Activated CD4-positive, alpha-beta T cell treated with anti-CD3 and anti-CD28 coated beads, Interleukin-2, amount 10 ng/mL, durations not matched to agents 7 days and 5 days (primary cell): ENCODE measurements around the gene RALA. TPM values are rescaled to one million over a fixed set of nuclear protein-coding genes. Genes with fewer than 3 reads are reported as not detected.
"Not testable (repeated sequence)": the region's sequence is repeated elsewhere in the genome, so short reads cannot be mapped to it uniquely, and the experiment has no call there.

Experiments used
- CTCF ChIA-PET: fragments of 350-600 bp; sonication (Branson Sonifier 250); formaldehyde crosslinking; loops from one replicate; lab custom pipeline; 2021; ENCODE audit warnings: antibody characterized with exemption; lab: Charles Lee
- POLR2A ChIA-PET: fragments of 350-600 bp; sonication (Branson Sonifier 250); formaldehyde crosslinking; loops from one replicate; lab custom pipeline; 2021; ENCODE audit warnings: antibody characterized with exemption; lab: Charles Lee
- DNase-seq: peaks from one replicate; pipeline ENCODE4 v3.0.0-alpha.2; 2020
- H3K27ac Mint-ChIP-seq: one replicate; pipeline ENCODE4 v1.8.0; 2021; ENCODE audit warnings: mild to moderate bottlenecking, moderate library complexity, mixed read lengths
- H3K27me3 Mint-ChIP-seq: one replicate; pipeline ENCODE4 v1.8.0; 2021; ENCODE audit warnings: mixed read lengths
- H3K36me3 Mint-ChIP-seq: one replicate; pipeline ENCODE4 v1.8.0; 2021; ENCODE audit warnings: low read depth, mixed read lengths
- H3K4me1 Mint-ChIP-seq: one replicate; pipeline ENCODE4 v1.8.0; 2021; ENCODE audit warnings: mixed read lengths
- H3K4me3 Mint-ChIP-seq: one replicate; pipeline ENCODE4 v1.8.0; 2021; ENCODE audit warnings: mild to moderate bottlenecking, moderate library complexity, mixed read lengths
- H3K9me3 Mint-ChIP-seq: one replicate; pipeline ENCODE4 v1.8.0; 2021; ENCODE audit warnings: mixed read lengths
- total RNA-seq, 2 experiments: library from RNA; stranded (reverse); gene quantifications; one replicate each; pipeline ENCODE4 v1.2.3, GENCODE V29; 2021

The RALA gene
- total RNA-seq, 2 experiments from 2014 or later, result 34.1 to 34.2 TPM

DNA sequence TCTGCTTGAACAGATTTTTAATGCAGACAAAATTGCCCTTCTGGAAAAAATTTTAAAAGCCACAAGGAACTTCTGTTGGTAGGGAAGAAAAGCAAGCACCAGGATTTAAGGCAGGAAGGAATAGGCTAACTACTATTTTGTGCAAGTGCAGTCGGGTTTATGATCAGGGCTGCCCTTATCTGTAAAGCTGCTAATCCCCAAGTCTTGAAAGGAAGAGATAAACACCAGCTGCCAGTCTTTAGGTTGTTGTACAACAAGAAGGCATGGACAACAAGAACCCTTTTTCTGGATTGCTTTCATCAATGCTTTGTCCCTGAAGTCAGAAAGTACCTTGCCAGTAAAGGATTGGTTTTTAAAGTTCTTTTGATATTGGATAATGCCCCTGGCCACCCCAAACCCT lies 40.7 kb downstream of the RALA start:
- peaks cover 39% of the 10 kb centered on the region for H3K9me3 Mint-ChIP-seq
- CTCF ChIA-PET, result no interaction called here
- POLR2A ChIA-PET, result no interaction called here
- peaks cover 59% of the 10 kb centered on the region for H3K36me3 Mint-ChIP-seq
- no peak overlapping the region for H3K4me3 Mint-ChIP-seq
- H3K4me1 Mint-ChIP-seq, result peaks cover 3% of the 10 kb centered on the region
- no peaks in the 10 kb centered on the region for H3K27me3 Mint-ChIP-seq
- H3K27ac Mint-ChIP-seq, result no peak overlapping the region
- no peak for DNase-seq

DNA sequence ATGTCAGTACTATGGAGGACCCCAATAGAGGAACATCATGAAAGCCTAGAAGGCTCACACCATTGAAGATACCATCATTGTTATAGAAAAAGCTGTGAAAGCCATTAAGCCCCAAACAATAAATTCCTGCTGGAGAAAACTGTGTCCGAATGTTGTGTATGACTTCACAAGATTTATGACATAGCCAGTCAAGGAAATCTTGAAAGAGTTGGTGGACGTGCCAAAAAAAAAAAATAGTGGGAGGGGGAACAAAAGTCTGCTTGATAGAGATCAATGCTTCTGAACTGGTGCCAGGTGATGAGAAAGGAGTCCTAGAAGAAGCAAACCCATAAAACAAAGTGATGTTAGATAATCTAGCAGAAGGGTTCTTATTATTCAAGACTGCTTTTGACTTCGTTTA lies 41.2 kb downstream of the RALA start:
- H3K27me3 Mint-ChIP-seq, result no peaks in the 10 kb centered on the region
- no peak overlapping the region for H3K4me3 Mint-ChIP-seq
- peaks cover 57% of the 10 kb centered on the region for H3K36me3 Mint-ChIP-seq
- no peak for DNase-seq
- H3K9me3 Mint-ChIP-seq, result peaks cover 39% of the 10 kb centered on the region
- peaks cover 3% of the 10 kb centered on the region for H3K4me1 Mint-ChIP-seq
- H3K27ac Mint-ChIP-seq, result no peak overlapping the region
- POLR2A ChIA-PET, result no interaction called here
- CTCF ChIA-PET, result no interaction called here

DNA sequence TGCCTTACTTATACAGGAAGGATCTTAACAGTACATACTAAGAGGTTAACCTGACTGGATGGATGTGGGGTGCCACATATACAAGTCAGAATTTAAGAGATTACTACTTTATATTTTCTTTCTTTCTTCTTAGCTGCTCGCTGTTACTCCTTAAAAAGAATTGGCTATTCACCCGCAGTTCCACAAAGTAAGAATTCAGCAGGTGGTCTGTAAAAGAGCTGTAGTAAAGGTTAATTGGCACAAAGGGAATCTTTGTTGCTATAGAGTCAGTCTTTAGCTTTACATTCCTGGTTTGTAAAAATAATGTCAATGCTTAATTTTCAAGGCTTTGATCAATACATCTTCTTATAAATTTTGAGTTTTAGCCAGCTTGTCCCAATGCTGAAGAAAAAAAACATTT lies 43.2 kb downstream of the RALA start:
- Mint-ChIP-seq H3K9me3 (peaks cover 27% of the 10 kb centered on the region), H3K27ac (no peak overlapping the region), H3K27me3 (no peaks in the 10 kb centered on the region), H3K4me1 (peaks cover 3% of the 10 kb centered on the region), H3K36me3 (peaks cover 44% of the 10 kb centered on the region), H3K4me3 (no peak overlapping the region)
- no peak for DNase-seq
- ChIA-PET POLR2A (no interaction called here), CTCF (interaction anchor here (0.7 to 0.8 kb wide), 2 partner anchors 86 to 1297 kb away, joined by 3 read pairs; no protein-coding TSS in a partner anchor)

DNA sequence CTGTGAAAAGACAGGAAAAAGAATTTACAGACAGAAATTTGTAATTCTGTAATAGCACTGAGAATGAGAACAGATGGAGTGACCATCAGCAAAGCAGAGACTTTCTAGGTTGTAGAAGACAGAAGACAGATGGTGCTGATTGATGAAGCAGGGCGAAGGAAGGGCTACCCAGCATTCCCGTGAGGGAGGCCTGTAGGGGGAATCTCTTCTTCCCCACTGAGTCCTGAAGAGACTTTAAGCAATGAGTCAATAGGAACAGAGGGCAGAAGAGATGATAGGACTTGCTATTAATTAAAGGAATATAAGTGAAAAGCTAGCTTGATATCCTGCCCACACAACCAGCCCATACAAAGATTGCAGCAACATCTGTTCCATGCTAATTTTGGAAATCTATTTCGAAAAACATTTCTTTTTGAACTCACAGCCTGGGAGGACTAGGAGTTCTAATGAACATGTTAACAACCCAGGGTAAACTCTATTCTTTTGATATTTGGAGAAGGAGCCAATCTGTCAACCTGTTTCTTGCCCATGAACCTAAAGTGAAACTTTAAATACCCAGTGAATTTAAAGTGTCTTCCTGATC lies 44.1 kb downstream of the RALA start:
- Mint-ChIP-seq H3K9me3 (peaks cover 20% of the 10 kb centered on the region), H3K27me3 (no peaks in the 10 kb centered on the region), H3K27ac (no peak overlapping the region), H3K36me3 (peaks cover 37% of the 10 kb centered on the region), H3K4me1 (peaks cover 3% of the 10 kb centered on the region), H3K4me3 (no peak overlapping the region)
- POLR2A ChIA-PET, result no interaction called here
- CTCF ChIA-PET, result no interaction called here
- no peak for DNase-seq

DNA sequence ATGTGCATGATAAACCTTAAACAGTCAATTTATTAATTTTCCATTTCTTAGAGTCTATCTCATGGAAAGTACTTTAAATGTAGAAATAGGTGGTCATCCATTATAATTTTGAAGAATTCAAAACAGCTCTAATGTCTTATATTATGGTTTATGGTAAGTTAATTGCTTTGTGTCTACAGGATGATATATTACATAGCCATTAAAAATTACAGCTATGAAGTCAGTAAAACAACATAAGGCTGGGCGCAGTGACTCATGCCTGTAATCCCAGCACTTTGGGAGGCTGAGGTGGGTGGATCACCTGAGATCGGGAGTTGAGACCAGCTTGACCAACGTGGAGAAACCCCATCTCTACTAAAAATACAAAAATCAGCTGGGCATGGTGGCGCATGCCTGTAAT lies 44.9 kb downstream of the RALA start:
- Mint-ChIP-seq H3K9me3 (peaks cover 13% of the 10 kb centered on the region), H3K36me3 (peaks cover 30% of the 10 kb centered on the region)
- CTCF ChIA-PET, POLR2A ChIA-PET, H3K4me1 Mint-ChIP-seq, DNase-seq, H3K27ac Mint-ChIP-seq, H3K4me3 Mint-ChIP-seq, H3K27me3 Mint-ChIP-seq: not testable (repeated sequence)

DNA sequence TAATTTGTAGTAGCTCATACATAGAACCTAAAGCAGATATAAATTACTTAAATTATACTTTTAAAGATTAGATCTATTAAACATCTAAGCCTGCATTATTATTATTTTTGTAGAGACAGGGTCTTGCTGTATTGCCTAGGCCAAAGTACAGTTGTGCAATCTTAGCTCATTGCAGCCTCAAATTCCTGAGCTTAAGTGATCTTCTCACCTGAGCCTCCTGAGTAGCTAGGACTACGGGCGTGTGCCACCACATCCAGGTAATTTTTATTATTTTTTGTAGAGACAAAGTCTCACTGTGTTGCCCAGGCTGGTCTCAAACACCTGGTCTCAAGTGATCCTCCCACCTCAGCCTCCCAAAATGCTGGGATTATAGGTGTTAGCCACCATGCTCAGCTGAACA lies 46.7 kb downstream of the RALA start:
- peaks cover 3% of the 10 kb centered on the region for H3K4me1 Mint-ChIP-seq
- H3K4me3 Mint-ChIP-seq, result no peak overlapping the region
- H3K27ac Mint-ChIP-seq, result no peak overlapping the region
- no peaks in the 10 kb centered on the region for H3K9me3 Mint-ChIP-seq
- ChIA-PET CTCF (no interaction called here), POLR2A (no interaction called here)
- H3K36me3 Mint-ChIP-seq, result peaks cover 15% of the 10 kb centered on the region
- no peaks in the 10 kb centered on the region for H3K27me3 Mint-ChIP-seq
- DNase-seq, result no peak

DNA sequence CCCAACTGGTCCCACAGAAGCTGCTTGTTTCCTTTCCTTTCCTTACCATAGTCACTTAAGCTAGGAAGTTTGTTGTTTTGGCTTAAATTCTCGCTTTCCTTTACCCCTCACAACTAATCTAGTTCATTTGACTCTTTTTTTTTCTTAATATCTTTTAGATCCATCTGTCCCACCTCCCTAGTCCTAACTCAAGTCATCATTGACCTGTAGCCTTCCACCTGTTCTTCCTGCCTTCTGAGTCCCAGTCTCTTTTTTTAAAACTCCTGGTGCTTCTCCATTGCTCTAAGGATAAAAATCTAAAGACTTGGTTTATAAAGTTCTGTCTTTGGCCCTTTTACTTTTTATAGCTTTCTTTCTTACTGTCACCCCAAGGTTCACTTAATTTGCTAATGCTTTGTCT lies 47.6 kb downstream of the RALA start:
- no peak overlapping the region for H3K4me3 Mint-ChIP-seq
- H3K9me3 Mint-ChIP-seq, result no peaks in the 10 kb centered on the region
- DNase-seq, result no peak
- peaks cover 16% of the 10 kb centered on the region for H3K36me3 Mint-ChIP-seq
- POLR2A ChIA-PET, result no interaction called here
- CTCF ChIA-PET, result no interaction called here
- peaks cover 3% of the 10 kb centered on the region for H3K4me1 Mint-ChIP-seq
- no peaks in the 10 kb centered on the region for H3K27me3 Mint-ChIP-seq
- H3K27ac Mint-ChIP-seq, result no peak overlapping the region

DNA sequence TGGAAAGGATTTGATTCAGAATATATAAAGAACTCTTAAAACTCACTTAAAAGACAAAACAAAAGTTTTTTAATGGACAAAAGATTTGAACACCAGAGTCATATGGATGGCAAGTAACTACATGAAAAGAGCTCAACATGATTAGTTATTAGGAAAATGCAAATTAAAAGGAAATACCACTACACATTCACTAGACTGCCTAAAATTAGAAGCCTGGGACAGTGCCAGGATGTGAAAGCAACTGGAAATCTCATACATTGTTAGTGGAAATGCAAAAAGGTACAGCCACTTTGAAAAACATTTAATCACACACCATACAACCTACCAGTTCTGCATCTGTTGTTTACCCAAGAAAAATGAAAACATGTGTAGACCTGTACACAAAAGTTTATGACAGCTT lies 48.8 kb downstream of the RALA start:
- H3K9me3 Mint-ChIP-seq, result peaks cover 2% of the 10 kb centered on the region
- peaks cover 3% of the 10 kb centered on the region for H3K4me1 Mint-ChIP-seq
- no peaks in the 10 kb centered on the region for H3K27me3 Mint-ChIP-seq
- H3K27ac Mint-ChIP-seq, result no peak overlapping the region
- ChIA-PET POLR2A (no interaction called here), CTCF (no interaction called here)
- H3K36me3 Mint-ChIP-seq, result peaks cover 21% of the 10 kb centered on the region
- H3K4me3 Mint-ChIP-seq, result no peak overlapping the region
- no peak for DNase-seq

DNA sequence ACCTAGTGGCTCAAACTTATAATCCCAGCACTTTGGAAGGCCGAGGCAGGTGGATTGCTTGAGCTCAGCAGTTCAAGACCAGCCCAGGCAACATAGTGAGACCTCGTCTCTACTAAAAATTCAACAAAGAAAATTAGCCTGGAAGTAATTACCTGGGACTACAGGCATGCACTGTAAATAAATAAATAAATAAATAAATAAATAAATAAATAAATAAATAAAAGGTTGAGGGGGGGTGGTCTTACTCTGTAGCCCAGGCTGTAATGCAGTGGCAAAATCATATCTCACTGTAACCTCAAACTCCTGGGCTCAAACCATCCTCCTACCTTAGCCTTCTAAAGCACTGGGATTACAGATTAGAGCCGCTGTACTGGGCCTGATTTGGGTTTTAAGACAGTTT lies 50.5 kb downstream of the RALA start:
- DNase-seq, result no peak
- Mint-ChIP-seq H3K4me1 (peaks cover 2% of the 10 kb centered on the region), H3K36me3 (peaks cover 18% of the 10 kb centered on the region), H3K4me3 (no peak overlapping the region), H3K27me3 (no peaks in the 10 kb centered on the region), H3K9me3 (peaks cover 2% of the 10 kb centered on the region), H3K27ac (no peak overlapping the region)
- POLR2A ChIA-PET, result no interaction called here
- CTCF ChIA-PET, result no interaction called here

DNA sequence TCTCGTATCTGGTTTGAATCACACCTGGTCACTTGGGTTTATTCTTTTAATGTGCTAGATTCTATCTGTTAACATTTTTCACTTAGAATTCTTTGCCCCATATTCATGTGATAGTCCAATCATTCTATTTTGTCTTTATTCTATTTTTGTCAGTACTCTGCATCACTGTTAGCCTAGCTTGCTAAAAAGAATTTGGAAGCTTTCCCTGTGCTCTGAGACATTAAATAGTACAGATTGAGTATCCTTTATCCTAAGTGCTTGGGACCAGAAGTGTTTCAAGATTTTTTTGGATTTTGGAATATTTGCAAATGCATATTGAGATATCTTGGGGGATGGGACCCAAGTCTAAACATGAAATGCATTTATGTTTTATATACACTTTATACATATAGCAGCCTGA lies 51.0 kb downstream of the RALA start:
- Mint-ChIP-seq H3K27ac (no peak overlapping the region), H3K4me3 (no peak overlapping the region)
- DNase-seq, result no peak

DNA sequence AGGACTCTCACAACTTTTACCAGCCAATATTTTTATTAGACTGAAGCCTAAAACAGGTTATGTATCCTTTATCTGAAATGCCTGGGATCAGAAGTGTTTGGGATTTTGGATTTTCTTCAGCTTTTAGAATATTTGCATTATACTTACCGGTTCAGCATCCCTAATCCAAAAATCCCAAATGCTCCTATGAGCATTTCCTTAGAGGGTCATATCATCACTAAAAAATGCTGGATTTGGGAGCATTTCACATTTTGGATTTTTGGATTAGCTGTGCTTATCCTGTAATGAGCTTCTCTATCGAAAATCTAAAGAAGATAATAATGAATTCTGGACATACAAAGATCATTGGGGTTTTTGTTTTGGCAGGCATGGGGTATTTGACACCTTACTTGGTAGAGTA lies 53.0 kb downstream of the RALA start:
- H3K27ac Mint-ChIP-seq, result no peak overlapping the region
- no peaks in the 10 kb centered on the region for H3K27me3 Mint-ChIP-seq
- H3K4me1 Mint-ChIP-seq, result peaks cover 2% of the 10 kb centered on the region
- H3K4me3 Mint-ChIP-seq, result no peak overlapping the region
- CTCF ChIA-PET, result interaction anchor here (0.7 kb wide), 1 partner anchor 10 kb away, joined by 3 read pairs; no protein-coding TSS in a partner anchor
- POLR2A ChIA-PET, result no interaction called here
- DNase-seq, result no peak
- peaks cover 15% of the 10 kb centered on the region for H3K36me3 Mint-ChIP-seq
- peaks cover 2% of the 10 kb centered on the region for H3K9me3 Mint-ChIP-seq

More for the DNA sequence above, 51.0 kb downstream of the RALA start:
- Mint-ChIP-seq H3K36me3 (peaks cover 15% of the 10 kb centered on the region), H3K27me3 (no peaks in the 10 kb centered on the region), H3K9me3 (peaks cover 2% of the 10 kb centered on the region), H3K4me1 (peaks cover 2% of the 10 kb centered on the region)
- ChIA-PET CTCF (no interaction called here), POLR2A (no interaction called here)

DNA sequence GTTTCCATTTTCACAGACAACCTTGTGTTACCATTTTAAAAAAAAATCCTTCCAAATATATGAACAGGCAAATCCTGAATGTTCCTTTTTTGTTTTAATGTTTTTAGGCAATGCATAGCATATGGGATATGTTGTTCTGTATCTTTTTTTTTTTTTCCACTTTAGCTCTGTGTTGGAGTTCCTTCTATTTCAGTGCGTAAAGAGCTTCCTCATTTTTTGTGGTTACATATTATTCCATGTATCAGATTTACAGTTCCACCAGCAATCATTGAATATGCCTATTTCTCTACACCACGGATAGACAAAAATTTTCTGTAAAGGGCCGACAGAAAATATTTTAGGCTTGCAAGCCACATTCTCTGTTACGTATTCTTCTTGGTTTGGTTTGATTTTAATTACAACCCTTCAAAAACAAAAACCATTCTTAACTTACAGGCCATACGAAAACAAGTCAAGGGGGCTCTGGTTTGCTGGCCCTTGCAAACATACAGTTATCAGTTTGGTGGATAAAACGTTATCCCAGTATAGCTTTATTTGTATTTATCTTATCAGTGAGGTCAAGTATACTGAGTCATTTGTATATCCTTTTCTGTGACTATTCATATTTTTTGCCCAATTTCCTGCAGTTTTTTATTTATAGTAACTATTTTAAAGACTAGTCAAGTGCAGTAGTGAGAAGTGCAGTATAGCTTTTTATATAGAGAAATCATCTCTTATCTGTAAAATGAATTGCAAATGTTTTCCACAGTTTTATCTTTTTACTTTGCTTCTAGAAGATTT lies 55.7 kb downstream of the RALA start:
- ChIA-PET POLR2A (no interaction called here), CTCF (interaction anchor here (0.8 kb wide), 1 partner anchor 20 kb away, joined by 3 read pairs; no protein-coding TSS in a partner anchor)
- H3K4me1 Mint-ChIP-seq, result peaks cover 4% of the 10 kb centered on the region

DNA sequence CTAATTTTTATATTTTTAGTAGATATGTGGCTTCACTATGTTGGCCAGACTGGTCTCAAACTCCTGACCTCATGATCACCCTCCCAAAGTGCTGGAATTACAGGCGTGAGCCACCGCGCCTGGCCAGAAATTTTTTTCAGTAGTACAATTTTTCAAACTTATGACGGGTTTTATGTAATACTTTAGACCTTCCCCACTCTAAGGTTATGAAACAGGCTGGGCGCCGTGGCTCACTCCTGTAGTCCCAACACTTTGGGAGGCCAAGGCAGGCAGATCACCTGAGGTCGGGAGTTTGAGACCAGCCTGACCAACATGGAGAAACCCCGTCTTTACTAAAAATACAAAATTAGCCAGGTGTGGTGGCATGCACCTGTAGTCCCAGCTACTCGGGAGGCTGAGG lies 56.5 kb downstream of the RALA start:
- POLR2A ChIA-PET, DNase-seq, CTCF ChIA-PET, H3K9me3 Mint-ChIP-seq, H3K27me3 Mint-ChIP-seq, H3K4me1 Mint-ChIP-seq, H3K4me3 Mint-ChIP-seq, H3K27ac Mint-ChIP-seq: not testable (repeated sequence)
- H3K36me3 Mint-ChIP-seq, result peaks cover 19% of the 10 kb centered on the region

More for the DNA sequence above, 55.7 kb downstream of the RALA start:
- no peak for DNase-seq
- H3K4me3 Mint-ChIP-seq, result no peak overlapping the region
- H3K27ac Mint-ChIP-seq, result no peak overlapping the region
- H3K36me3 Mint-ChIP-seq, result peaks cover 19% of the 10 kb centered on the region
- H3K27me3 Mint-ChIP-seq, result no peaks in the 10 kb centered on the region
- H3K9me3 Mint-ChIP-seq, result peaks cover 2% of the 10 kb centered on the region
